SK-N-SH (cell line): ENCODE results near the gene SEPHS2. TPM values are rescaled to one million over a fixed set of nuclear protein-coding genes. Genes with fewer than 3 reads are reported as not detected.

ENCODE experiments used
- CTCF ChIA-PET: fragments of 300-600, 350-600 bp; formaldehyde crosslinking; extraction: SDS; loops from one replicate; lab custom pipeline; 2021; lab: Yijun Ruan, JAX
- POLR2A ChIA-PET: fragments of 350-600 bp; sonication (Branson Sonifier 250); formaldehyde crosslinking; extraction: SDS; loops from one replicate; lab custom pipeline; 2020; ENCODE audit warnings: antibody characterized with exemption, inconsistent platforms; lab: Yijun Ruan, JAX
- DNase-seq: peaks from one replicate; pipeline ENCODE4 v3.0.0; 2012
- H2AFZ ChIP-seq: fragments of 200-600 bp; sonication (generic); 2 replicates; pipeline ENCODE4 v1.8.1; 2016; ENCODE audit warnings: antibody characterized with exemption, mild to moderate bottlenecking, low read depth
- H3F3A ChIP-seq: fragments of 200-600 bp; sonication (generic); replicated peaks from 2 replicates; pipeline ENCODE3; 2016; ENCODE audit warnings: antibody characterized with exemption, mild to moderate bottlenecking; ENCODE audit not compliant: insufficient read depth
- H3K27ac ChIP-seq, 2 experiments: fragments of 200-500 bp in 1 of 2; fragments of 200-600 bp in 1 of 2; sonication (Bioruptor generic) in 1 of 2; sonication (generic), shearing (Covaris generic) in 1 of 2; 2 replicates each; pipeline versions ENCODE4 v1.5.1 to v1.6.1; 2014 to 2016; ENCODE audit warnings: low read depth in 2 of 2, inconsistent platforms in 1 of 2, low read length in 1 of 2, mild to moderate bottlenecking in 1 of 2, mixed read lengths in 1 of 2
- H3K27me3 ChIP-seq: fragments of 200-600 bp; sonication (generic), shearing (Covaris generic); 2 replicates; pipeline ENCODE4 v1.6.1; 2016; ENCODE audit warnings: mixed run types; ENCODE audit not compliant: insufficient read depth
- H3K36me3 ChIP-seq, 2 experiments: fragments of 200-500 bp in 1 of 2; fragments of 200-600 bp in 1 of 2; sonication (Bioruptor generic) in 1 of 2; sonication (generic) in 1 of 2; replicated peaks in 1 of 2; 2 replicates each; pipeline versions ENCODE3 to v1.5.1; 2014 to 2016; ENCODE audit warnings: low read length in 1 of 2, mild to moderate bottlenecking in 1 of 2; ENCODE audit not compliant: insufficient read depth in 2 of 2, control insufficient read depth in 1 of 2
- H3K4me1 ChIP-seq, 2 experiments: fragments of 200-500 bp in 1 of 2; fragments of 200-600 bp in 1 of 2; sonication (Bioruptor generic) in 1 of 2; sonication (generic), shearing (Covaris generic) in 1 of 2; 2 replicates each; pipeline versions ENCODE4 v1.5.1 to v1.6.1; 2014 to 2016; ENCODE audit warnings: low read depth in 1 of 2, low read length in 1 of 2, mixed run types in 1 of 2; ENCODE audit not compliant: insufficient read depth in 2 of 2, control insufficient read depth in 1 of 2
- H3K4me2 ChIP-seq: fragments of 200-600 bp; sonication (generic), shearing (Covaris generic); 2 replicates; pipeline ENCODE4 v1.6.1; 2017; ENCODE audit warnings: mixed run types
- H3K4me3 ChIP-seq, 2 experiments: fragments of 200-500 bp in 1 of 2; fragments of 200-600 bp in 1 of 2; sonication (Bioruptor generic) in 1 of 2; sonication (generic), shearing (Covaris generic) in 1 of 2; 2 replicates each; pipeline versions ENCODE4 v1.5.1 to v1.8.1; 2014 to 2016; ENCODE audit warnings: low read depth in 2 of 2, inconsistent platforms in 1 of 2, low read length in 1 of 2, mild to moderate bottlenecking in 1 of 2, mixed read lengths in 1 of 2, moderate library complexity in 1 of 2
- H3K79me2 ChIP-seq: fragments of 200-600 bp; sonication (generic); 2 replicates; pipeline ENCODE4 v1.8.1; 2017; ENCODE audit warnings: mild to moderate bottlenecking; ENCODE audit not compliant: insufficient read depth
- H3K9ac ChIP-seq: fragments of 200-600 bp; sonication (generic); 2 replicates; pipeline ENCODE4 v1.6.1; 2017; ENCODE audit warnings: mixed run types
- H3K9me2 ChIP-seq: fragments of 200-600 bp; sonication (generic); 2 replicates; pipeline ENCODE4 v1.6.1; 2017; ENCODE audit warnings: mixed run types
- H3K9me3 ChIP-seq: fragments of 200-600 bp; sonication (generic); 2 replicates; pipeline ENCODE4 v1.6.1; 2017; ENCODE audit warnings: mixed run types, mild to moderate bottlenecking, moderate library complexity
- H4K20me1 ChIP-seq: fragments of 200-600 bp; sonication (generic); 2 replicates; pipeline ENCODE4 v1.6.1; 2017; ENCODE audit warnings: mild to moderate bottlenecking, mixed run types; ENCODE audit not compliant: insufficient read depth
- EP300 ChIP-seq, 2 experiments: IDR thresholded peaks; 2 replicates each; pipeline versions ENCODE4 v1.4.0 to v1.6.1; 2012; ENCODE audit warnings: borderline replicate concordance in 1 of 2, low read depth in 1 of 2, low read length in 1 of 2
- EZH2phosphoT487 ChIP-seq: fragments of 200-600 bp; sonication (generic); IDR thresholded peaks from 2 replicates; pipeline ENCODE4 v1.6.1; 2017; ENCODE audit warnings: low read depth, mixed run types, mild to moderate bottlenecking, antibody characterized with exemption, moderate library complexity, borderline replicate concordance
- FOXJ3 ChIP-seq: sonication (generic); formaldehyde crosslinking; IDR thresholded peaks from 2 replicates; pipeline ENCODE4 v1.5.1; 2020; ENCODE audit warnings: mild to moderate bottlenecking, missing genetic modification reagents
- FOXM1 ChIP-seq: IDR thresholded peaks from 2 replicates; pipeline ENCODE4 v1.4.0; 2012; ENCODE audit warnings: low read depth, mild to moderate bottlenecking
- GABPA ChIP-seq: IDR thresholded peaks from 2 replicates; pipeline ENCODE4 v1.4.0; 2012; ENCODE audit warnings: low read depth, mild to moderate bottlenecking
- IRF3 ChIP-seq: fragments of 150-350 bp; IDR thresholded peaks from 2 replicates; pipeline ENCODE4 v1.6.1; 2016; ENCODE audit warnings: mild to moderate bottlenecking, low read depth, low read length
- JUND ChIP-seq: IDR thresholded peaks from 2 replicates; pipeline ENCODE4 v1.4.0; 2012
- MEF2A ChIP-seq: IDR thresholded peaks from 2 replicates; pipeline ENCODE4 v1.4.0; 2012; ENCODE audit warnings: low read depth, borderline replicate concordance
- MXI1 ChIP-seq: IDR thresholded peaks from 2 replicates; pipeline ENCODE4 v1.6.1; 2012; ENCODE audit warnings: mild to moderate bottlenecking, low read depth, low read length, improper control_type of control experiment
- NFIC ChIP-seq: IDR thresholded peaks from 2 replicates; pipeline ENCODE4 v1.4.0; 2012; ENCODE audit warnings: borderline replicate concordance
- NRF1 ChIP-seq: IDR thresholded peaks from 2 replicates; pipeline ENCODE4 v1.6.1; 2012; ENCODE audit warnings: low read depth, mild to moderate bottlenecking, low read length
- PBX3 ChIP-seq: IDR thresholded peaks from 2 replicates; pipeline ENCODE4; 2012
- USF2 ChIP-seq: fragments of 150-350 bp; IDR thresholded peaks from 2 replicates; pipeline ENCODE4 v1.6.1; 2017; ENCODE audit warnings: antibody characterized with exemption, low read length, low read depth, borderline replicate concordance
- ZBTB33 ChIP-seq: IDR thresholded peaks from 2 replicates; pipeline ENCODE4 v1.4.0; 2012; ENCODE audit warnings: low read depth, borderline replicate concordance
- WGBS: methylation state at CpG from one replicate; pipeline ENCODE4 v1.1.6; 2017; ENCODE audit warnings: low lambda C conversion rate; 5-methylcytosine and 5-hydroxymethylcytosine counted together
- polyA plus RNA-seq, 3 experiments: library from polyadenylated mRNA; depleted of rRNA; stranded (reverse); fragments of >200 nt; gene quantifications; 2 replicates each; pipeline ENCODE4 v1.2.3, GENCODE V29; 2012
- TF ChIP-seq, protein P1 (sequence below): IDR thresholded peaks from 2 replicates; pipeline ENCODE4 v1.4.0; 2012; ENCODE audit warnings: low read depth
- TF ChIP-seq, protein P2 (sequence below): fragments of 200-600 bp; sonication (generic); IDR thresholded peaks from 2 replicates; pipeline ENCODE4 v1.6.1; 2017; ENCODE audit warnings: antibody characterized with exemption, mild to moderate bottlenecking, moderate library complexity

SEPHS2 gene
- polyA plus RNA-seq, 1 of the 3 experiments (the other 2 are of a cell fraction) = 30.8 TPM

- Histone ChIP-seq H3K4me2 (no peak overlapping the region), H3K4me1 (no peaks in the 10 kb centered on the region), H3K9me2 (no peaks in the 10 kb centered on the region), H2AFZ (no peak overlapping the region), H3K36me3 (no peaks in the 10 kb centered on the region), H3K9me3 (no peaks in the 10 kb centered on the region), H3K9ac (no peak overlapping the region), H4K20me1 (no peaks in the 10 kb centered on the region), H3K4me3 (no peak overlapping the region), H3K79me2 (no peaks in the 10 kb centered on the region), H3F3A (no peaks in the 10 kb centered on the region), H3K27ac (no peak overlapping the region), H3K27me3 (peaks cover 5% of the 10 kb centered on the region; the same call in 1 of the 2 replicates)
- CTCF ChIA-PET = no interaction called here
- no peak for DNase-seq
- TF ChIP-seq MXI1 (no peak), FOXM1 (no peak), EP300 (IDR thresholded peaks at IDR 0.05; ENCODE audit: borderline replicate concordance in 1 of 2, low read depth in 1 of 2, low read length in 1 of 2) (no peak), NRF1 (no peak), EZH2phosphoT487 (no peak), USF2 (no peak)
- TF ChIP-seq, protein P1, sequence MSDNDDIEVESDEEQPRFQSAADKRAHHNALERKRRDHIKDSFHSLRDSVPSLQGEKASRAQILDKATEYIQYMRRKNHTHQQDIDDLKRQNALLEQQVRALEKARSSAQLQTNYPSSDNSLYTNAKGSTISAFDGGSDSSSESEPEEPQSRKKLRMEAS = no peak
- 83% methylated on average over 7 of the region's 7 CpGs for WGBS
- POLR2A ChIA-PET = interaction anchor here (1.6 kb wide), 1 partner anchor 50 kb away, joined by 4 read pairs; no protein-coding TSS in a partner anchor
Measured at GRCh38 chr16:30474684-30475083, 29.0 kb upstream of the SEPHS2 start.

- TF ChIP-seq NFIC (no peak), ZBTB33 (no peak), MEF2A (no peak), IRF3 (no peak), JUND (no peak), GABPA (no peak), PBX3 (no peak), FOXJ3 (no peak)
- TF ChIP-seq, protein P1 = no peak
- TF ChIP-seq, protein P2, sequence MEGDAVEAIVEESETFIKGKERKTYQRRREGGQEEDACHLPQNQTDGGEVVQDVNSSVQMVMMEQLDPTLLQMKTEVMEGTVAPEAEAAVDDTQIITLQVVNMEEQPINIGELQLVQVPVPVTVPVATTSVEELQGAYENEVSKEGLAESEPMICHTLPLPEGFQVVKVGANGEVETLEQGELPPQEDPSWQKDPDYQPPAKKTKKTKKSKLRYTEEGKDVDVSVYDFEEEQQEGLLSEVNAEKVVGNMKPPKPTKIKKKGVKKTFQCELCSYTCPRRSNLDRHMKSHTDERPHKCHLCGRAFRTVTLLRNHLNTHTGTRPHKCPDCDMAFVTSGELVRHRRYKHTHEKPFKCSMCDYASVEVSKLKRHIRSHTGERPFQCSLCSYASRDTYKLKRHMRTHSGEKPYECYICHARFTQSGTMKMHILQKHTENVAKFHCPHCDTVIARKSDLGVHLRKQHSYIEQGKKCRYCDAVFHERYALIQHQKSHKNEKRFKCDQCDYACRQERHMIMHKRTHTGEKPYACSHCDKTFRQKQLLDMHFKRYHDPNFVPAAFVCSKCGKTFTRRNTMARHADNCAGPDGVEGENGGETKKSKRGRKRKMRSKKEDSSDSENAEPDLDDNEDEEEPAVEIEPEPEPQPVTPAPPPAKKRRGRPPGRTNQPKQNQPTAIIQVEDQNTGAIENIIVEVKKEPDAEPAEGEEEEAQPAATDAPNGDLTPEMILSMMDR = no peak
- TF ChIP-seq, all 33 proteins: peak for 0
- Histone ChIP-seq H3F3A (no peaks in the 10 kb centered on the region), H3K27me3 (peaks cover 5% of the 10 kb centered on the region; the same call in 1 of the 2 replicates), H3K4me1 (no peaks in the 10 kb centered on the region), H3K9me2 (no peaks in the 10 kb centered on the region), H3K4me3 (no peak overlapping the region), H4K20me1 (no peaks in the 10 kb centered on the region), H3K27ac (no peak overlapping the region), H3K4me2 (no peak overlapping the region), H3K9me3 (no peaks in the 10 kb centered on the region), H3K36me3 (no peaks in the 10 kb centered on the region), H3K9ac (no peak overlapping the region), H3K79me2 (no peaks in the 10 kb centered on the region), H2AFZ (no peak overlapping the region)
- 67% methylated on average over 20 of the region's 35 CpGs for WGBS
- CTCF ChIA-PET = no interaction called here
- POLR2A ChIA-PET = interaction anchor here (1.6 kb wide), 1 partner anchor 51 kb away, joined by 4 read pairs; no protein-coding TSS in a partner anchor
- no peak for DNase-seq
Measured at GRCh38 chr16:30474074-30474452, 28.4 kb upstream of the SEPHS2 start.
